Stimulated activated CD4-positive, alpha-beta T cell treated with anti-CD3 and anti-CD28 coated beads, Interleukin-12 subunit alpha, Interleukin-12 subunit beta, amount 100 ng/mL, for 48 hours (primary cell): ENCODE data around the gene RAG1.
"Not testable (repeated sequence)": the region's sequence is repeated elsewhere in the genome, so short reads cannot be mapped to it uniquely, and the experiment has no call there.

Experiments used
- DNase-seq, 3 donors: peaks; one replicate each; pipeline ENCODE4 v3.0.0-alpha.2; 2020; ENCODE audit warnings: low read depth in 2 of 3, low spot score in 1 of 3

RAG1 gene

GRCh38 chr11:36567694-36568093 is at the start of gene RAG1:
Gene RAG1, plus strand, starts transcription at chr11:36568007. Its CDS starts 5,298 bp downstream, at chr11:36573305.
- no peak for DNase-seq

- DNase-seq: no peak
Measured at GRCh38 chr11:36530840-36531239, 37.0 kb upstream of the RAG1 start.

- DNase-seq: no peak
Measured at GRCh38 chr11:36532941-36533601, 34.7 kb upstream of the RAG1 start.

GRCh38 chr11:36534276-36534840 is 33.4 kb upstream of the RAG1 start:
- no peak for DNase-seq

- peak; percentile 3 to 24 (median 8) for DNase-seq
Measured at GRCh38 chr11:36540998-36541397, 26.8 kb upstream of the RAG1 start.

GRCh38 chr11:36550385-36551115 is 17.3 kb upstream of the RAG1 start:
- no peak for DNase-seq

GRCh38 chr11:36557390-36557789 is 10.4 kb upstream of the RAG1 start:
- DNase-seq: not testable (repeated sequence)

GRCh38 chr11:36557991-36558390 is 9.8 kb upstream of the RAG1 start:
- no peak for DNase-seq

- no peak for DNase-seq
Measured at GRCh38 chr11:36558571-36559413, 9.0 kb upstream of the RAG1 start.

GRCh38 chr11:36564376-36565030 is 3.3 kb upstream of the RAG1 start:
- peak; percentile 6 to 31 (median 11) for DNase-seq

- no peak for DNase-seq
Measured at GRCh38 chr11:36565031-36565610, 2.7 kb upstream of the RAG1 start.

- DNase-seq: no peak
Measured at GRCh38 chr11:36566407-36567053, 1.3 kb upstream of the RAG1 start.

GRCh38 chr11:36569095-36569494 is 1.3 kb downstream of the RAG1 start:
- no peak for DNase-seq

- DNase-seq: no peak
Measured at GRCh38 chr11:36574486-36574885, 6.7 kb downstream of the RAG1 start.

- no peak for DNase-seq
Measured at GRCh38 chr11:36577373-36577772, 9.6 kb downstream of the RAG1 start.

GRCh38 chr11:36577859-36578258 is 10.1 kb downstream of the RAG1 start:
- no peak for DNase-seq

- no peak for DNase-seq
Measured at GRCh38 chr11:36578458-36578857, 10.7 kb downstream of the RAG1 start.

GRCh38 chr11:36581536-36581935 is 13.7 kb downstream of the RAG1 start:
- DNase-seq: no peak

- no peak for DNase-seq
Measured at GRCh38 chr11:36583667-36584066, 15.9 kb downstream of the RAG1 start.

- no peak for DNase-seq
Measured at GRCh38 chr11:36586543-36586942, 18.7 kb downstream of the RAG1 start.
